ENCODE measurements around the gene CPEB1.

GRCh38 chr15:82664021-82664420 lies 16.9 kb upstream of the CPEB1 start:
- no peak for TF ChIP-seq CTCF (IDR thresholded peaks at IDR 0.05)
- no peak for TF ChIP-seq POLR2A (IDR thresholded peaks at IDR 0.05)

Data from esophagus squamous epithelium (tissue), 4 donors.